ENCODE results near the gene FLT1.

The FLT1 gene

GRCh38 chr13:28485551-28485950 is 9.4 kb downstream of the FLT1 start:
- no peak for DNase-seq (ENCODE audit: low read depth)

GRCh38 chr13:28485097-28485496 is 9.8 kb downstream of the FLT1 start:
- no peak for DNase-seq (ENCODE audit: low read depth)

- no peak for DNase-seq (ENCODE audit: low read depth)
These were observed 11.5 kb downstream of the FLT1 start for GRCh38 chr13:28483313-28483931.

GRCh38 chr13:28479005-28479404 is 15.9 kb downstream of the FLT1 start:
- no peak for DNase-seq (ENCODE audit: low read depth)

GRCh38 chr13:28478127-28478526 is 16.8 kb downstream of the FLT1 start:
- DNase-seq (ENCODE audit: low read depth), result peak; percentile 25

GRCh38 chr13:28477709-28477973 is 17.3 kb downstream of the FLT1 start:
- DNase-seq (ENCODE audit: low read depth), result no peak

- no peak for DNase-seq (ENCODE audit: low read depth)
These were observed 17.8 kb downstream of the FLT1 start for GRCh38 chr13:28476919-28477708.

- peak; percentile 53 for DNase-seq (ENCODE audit: low read depth)
These were observed 18.8 kb downstream of the FLT1 start for GRCh38 chr13:28475916-28476725.

- DNase-seq (ENCODE audit: low read depth), result no peak
These were observed 20.3 kb downstream of the FLT1 start for GRCh38 chr13:28474491-28475134.

GRCh38 chr13:28473044-28473443 is 21.9 kb downstream of the FLT1 start:
- DNase-seq (ENCODE audit: low read depth), result no peak

- DNase-seq (ENCODE audit: low read depth), result no peak
These were observed 23.5 kb downstream of the FLT1 start for GRCh38 chr13:28471421-28471820.

- no peak for DNase-seq (ENCODE audit: low read depth)
These were observed 24.6 kb downstream of the FLT1 start for GRCh38 chr13:28470296-28470695.

- DNase-seq (ENCODE audit: low read depth), result no peak
These were observed 25.6 kb downstream of the FLT1 start for GRCh38 chr13:28469316-28469715.

- DNase-seq (ENCODE audit: low read depth), result no peak
These were observed 26.7 kb downstream of the FLT1 start for GRCh38 chr13:28468023-28468915.

GRCh38 chr13:28467034-28467433 is 27.9 kb downstream of the FLT1 start:
- no peak for DNase-seq (ENCODE audit: low read depth)

GRCh38 chr13:28466151-28466550 is 28.8 kb downstream of the FLT1 start:
- DNase-seq (ENCODE audit: low read depth), result no peak

GRCh38 chr13:28464861-28465460 is 30.0 kb downstream of the FLT1 start:
- no peak for DNase-seq (ENCODE audit: low read depth)

GRCh38 chr13:28463481-28463880 is 31.4 kb downstream of the FLT1 start:
- DNase-seq (ENCODE audit: low read depth), result no peak

GRCh38 chr13:28459911-28460310 is 35.0 kb downstream of the FLT1 start:
- no peak for DNase-seq (ENCODE audit: low read depth)

GRCh38 chr13:28458608-28459007 is 36.3 kb downstream of the FLT1 start:
- DNase-seq (ENCODE audit: low read depth), result no peak

- no peak for DNase-seq (ENCODE audit: low read depth)
These were observed 36.9 kb downstream of the FLT1 start for GRCh38 chr13:28458051-28458450.

Data from HS-5 (cell line).